Sigmoid colon (tissue), 4 donors: Measurements from ENCODE around the gene C1RL.

Source experiments
- CTCF ChIP-seq, 4 experiments: fragments of 450-650 bp in 3 of 4; fragments of 200-600 bp in 1 of 4; IDR thresholded peaks; one replicate each; pipeline ENCODE4 v1.5.1; 2016 to 2019; ENCODE audit warnings: antibody characterized with exemption in 4 of 4, mild to moderate bottlenecking in 3 of 4, moderate library complexity in 2 of 4
- EP300 ChIP-seq, 4 donors: sonication (generic); formaldehyde crosslinking; IDR thresholded peaks; one replicate each; pipeline ENCODE4 v1.6.1; 2017; ENCODE audit warnings: antibody characterized with exemption in 4 of 4
- POLR2A ChIP-seq, 2 donors: fragments of 450-650 bp; IDR thresholded peaks; one replicate each; pipeline ENCODE4 v1.6.1; 2016; ENCODE audit warnings: antibody characterized with exemption in 2 of 2, mild to moderate bottlenecking in 2 of 2, moderate library complexity in 2 of 2
- POLR2AphosphoS5 ChIP-seq, 4 donors: sonication (generic); formaldehyde crosslinking; IDR thresholded peaks; one replicate each; pipeline ENCODE4 v1.6.1; 2017; ENCODE audit warnings: antibody characterized with exemption in 4 of 4

GRCh38 chr12:7129872-7130691 lies 21.1 kb upstream of the C1RL start, which contains the start of gene CLSTN3:
- peak; percentile 4 to 82 (median 52) for TF ChIP-seq POLR2AphosphoS5 (IDR thresholded peaks at IDR 0.05)
- TF ChIP-seq CTCF (IDR thresholded peaks at IDR 0.05) = no peak
- no peak for TF ChIP-seq POLR2A (IDR thresholded peaks at IDR 0.05)
- TF ChIP-seq EP300 (IDR thresholded peaks at IDR 0.05) = no peak
